HAP-1 (cell line): Measurements from ENCODE around the gene SIK3.

Experiments
- DNase-seq, 2 experiments: peaks; one replicate each; pipeline ENCODE4 v3.0.0-alpha.2; 2016 to 2020; ENCODE audit warnings: low spot score in 2 of 2
- H3K27me3 ChIP-seq: fragments of 250-450 bp; sonication (Bioruptor Pico); 2 replicates; pipeline ENCODE4 v1.5.1; 2020; ENCODE audit warnings: low read depth, mild to moderate bottlenecking, moderate library complexity
- H3K36me3 ChIP-seq: fragments of 250-450 bp; sonication (Bioruptor Pico); replicated peaks from 2 replicates; pipeline ENCODE4 v1.5.1; 2020; ENCODE audit warnings: mild to moderate bottlenecking
- H3K4me1 ChIP-seq: fragments of 250-450 bp; sonication (Bioruptor Pico); 2 replicates; pipeline ENCODE4 v1.5.1; 2020; ENCODE audit warnings: mild to moderate bottlenecking
- H3K4me3 ChIP-seq: fragments of 250-450 bp; sonication (Bioruptor Pico); 2 replicates; pipeline ENCODE4 v1.5.1; 2020; ENCODE audit warnings: mild to moderate bottlenecking, moderate library complexity
- H3K9me3 ChIP-seq: fragments of 250-450 bp; sonication (Bioruptor Pico); 2 replicates; pipeline ENCODE4 v1.5.1; 2020; ENCODE audit warnings: mild to moderate bottlenecking, moderate library complexity
- in situ Hi-C: fragments of 300-500 bp; cut with MboI; formaldehyde crosslinking; loops from 3 replicates; pipeline ENCODE4 v1.14.3; 2020; ENCODE audit warnings: low sequenced_read_pairs, inconsistent platforms, mixed read lengths

The SIK3 gene

GRCh38 chr11:116984589-116984988 is 113.6 kb downstream of the SIK3 start:
- in situ Hi-C loops = no loop called here
- Histone ChIP-seq H3K4me1 (peaks cover 17% of the 10 kb centered on the region), H3K9me3 (no peaks in the 10 kb centered on the region), H3K4me3 (no peak overlapping the region), H3K36me3 (no peaks in the 10 kb centered on the region), H3K27me3 (no peaks in the 10 kb centered on the region)
- DNase-seq = no peak

GRCh38 chr11:116984186-116984585 is 114.0 kb downstream of the SIK3 start:
- Histone ChIP-seq H3K4me1 (peaks cover 13% of the 10 kb centered on the region), H3K36me3 (no peaks in the 10 kb centered on the region), H3K9me3 (no peaks in the 10 kb centered on the region), H3K4me3 (no peak overlapping the region), H3K27me3 (no peaks in the 10 kb centered on the region)
- in situ Hi-C loops = no loop called here
- no peak for DNase-seq

GRCh38 chr11:116981266-116981885 is 116.9 kb downstream of the SIK3 start:
- in situ Hi-C loops = no loop called here

GRCh38 chr11:116980136-116980793 is 118.0 kb downstream of the SIK3 start:
- Histone ChIP-seq H3K4me3 (no peak overlapping the region), H3K4me1 (peaks cover 3% of the 10 kb centered on the region; the same call in 1 of the 2 replicates), H3K27me3 (no peaks in the 10 kb centered on the region), H3K9me3 (no peaks in the 10 kb centered on the region), H3K36me3 (no peaks in the 10 kb centered on the region)
- no peak for DNase-seq
- in situ Hi-C loops = no loop called here

More at GRCh38 chr11:116981266-116981885, 116.9 kb downstream of the SIK3 start:
- no peak overlapping the region for H3K4me3 ChIP-seq
- no peaks in the 10 kb centered on the region for H3K36me3 ChIP-seq
- no peaks in the 10 kb centered on the region for H3K27me3 ChIP-seq
- peaks cover 3% of the 10 kb centered on the region; the same call in 1 of the 2 replicates for H3K4me1 ChIP-seq
- DNase-seq = no peak
- H3K9me3 ChIP-seq = no peaks in the 10 kb centered on the region

- Histone ChIP-seq H3K4me1 (no peaks in the 10 kb centered on the region), H3K27me3 (no peaks in the 10 kb centered on the region), H3K36me3 (no peaks in the 10 kb centered on the region), H3K9me3 (no peaks in the 10 kb centered on the region), H3K4me3 (no peak overlapping the region)
- in situ Hi-C loops = no loop called here
- DNase-seq = no peak
Observed at GRCh38 chr11:116976941-116977570, 121.2 kb downstream of the SIK3 start.

- no peaks in the 10 kb centered on the region for H3K4me1 ChIP-seq
- H3K36me3 ChIP-seq = no peaks in the 10 kb centered on the region
- H3K9me3 ChIP-seq = no peaks in the 10 kb centered on the region
- in situ Hi-C loops = no loop called here
- no peak for DNase-seq
- no peaks in the 10 kb centered on the region for H3K27me3 ChIP-seq
- H3K4me3 ChIP-seq = no peak overlapping the region
Observed at GRCh38 chr11:116975661-116976060, 122.6 kb downstream of the SIK3 start.

- Histone ChIP-seq H3K4me3 (no peak overlapping the region), H3K9me3 (no peaks in the 10 kb centered on the region), H3K4me1 (no peaks in the 10 kb centered on the region), H3K36me3 (no peaks in the 10 kb centered on the region), H3K27me3 (no peaks in the 10 kb centered on the region)
- in situ Hi-C loops = no loop called here
- DNase-seq = no peak
Observed at GRCh38 chr11:116973270-116973669, 125.0 kb downstream of the SIK3 start.

- no peaks in the 10 kb centered on the region for H3K36me3 ChIP-seq
- DNase-seq = no peak
- no peaks in the 10 kb centered on the region for H3K27me3 ChIP-seq
- in situ Hi-C loops = no loop called here
- no peak overlapping the region for H3K4me3 ChIP-seq
- no peaks in the 10 kb centered on the region for H3K4me1 ChIP-seq
- no peaks in the 10 kb centered on the region for H3K9me3 ChIP-seq
Observed at GRCh38 chr11:116972691-116973090, 125.5 kb downstream of the SIK3 start.

GRCh38 chr11:116970485-116971292 is 127.5 kb downstream of the SIK3 start:
- H3K9me3 ChIP-seq = no peaks in the 10 kb centered on the region
- no peaks in the 10 kb centered on the region for H3K27me3 ChIP-seq
- no peaks in the 10 kb centered on the region for H3K4me1 ChIP-seq
- no peak for DNase-seq
- in situ Hi-C loops = no loop called here
- no peak overlapping the region for H3K4me3 ChIP-seq
- H3K36me3 ChIP-seq = no peaks in the 10 kb centered on the region

GRCh38 chr11:116969694-116970093 is 128.5 kb downstream of the SIK3 start:
- Histone ChIP-seq H3K27me3 (no peaks in the 10 kb centered on the region), H3K36me3 (no peaks in the 10 kb centered on the region), H3K4me3 (no peak overlapping the region), H3K9me3 (no peaks in the 10 kb centered on the region), H3K4me1 (no peaks in the 10 kb centered on the region)
- in situ Hi-C loops = no loop called here
- DNase-seq = no peak

- in situ Hi-C loops = no loop called here
- H3K9me3 ChIP-seq = no peaks in the 10 kb centered on the region
- no peak for DNase-seq
- H3K36me3 ChIP-seq = no peaks in the 10 kb centered on the region
- no peaks in the 10 kb centered on the region for H3K27me3 ChIP-seq
- peaks cover 12% of the 10 kb centered on the region for H3K4me1 ChIP-seq
- no peak overlapping the region for H3K4me3 ChIP-seq
Observed at GRCh38 chr11:116964269-116964668, 134.0 kb downstream of the SIK3 start.

GRCh38 chr11:116963813-116964212 is 134.4 kb downstream of the SIK3 start:
- in situ Hi-C loops = no loop called here
- Histone ChIP-seq H3K4me1 (peaks cover 12% of the 10 kb centered on the region), H3K4me3 (no peak overlapping the region), H3K36me3 (no peaks in the 10 kb centered on the region), H3K27me3 (no peaks in the 10 kb centered on the region), H3K9me3 (no peaks in the 10 kb centered on the region)
- DNase-seq = no peak

GRCh38 chr11:116962108-116962507 is 136.1 kb downstream of the SIK3 start:
- Histone ChIP-seq H3K9me3 (no peaks in the 10 kb centered on the region), H3K27me3 (no peaks in the 10 kb centered on the region)

GRCh38 chr11:116960930-116961329 is 137.3 kb downstream of the SIK3 start:
- no peaks in the 10 kb centered on the region for H3K36me3 ChIP-seq
- H3K27me3 ChIP-seq = no peaks in the 10 kb centered on the region
- H3K4me1 ChIP-seq = peaks cover 14% of the 10 kb centered on the region
- no peaks in the 10 kb centered on the region for H3K9me3 ChIP-seq
- no peak overlapping the region for H3K4me3 ChIP-seq
- no peak for DNase-seq
- in situ Hi-C loops = no loop called here

More at GRCh38 chr11:116962108-116962507, 136.1 kb downstream of the SIK3 start:
- in situ Hi-C loops = no loop called here
- Histone ChIP-seq H3K4me3 (no peak overlapping the region), H3K36me3 (no peaks in the 10 kb centered on the region), H3K4me1 (peaks cover 14% of the 10 kb centered on the region)
- DNase-seq = no peak
